Smooth muscle cell (in vitro differentiated cells): Measurements from ENCODE around the gene ZBTB7B. TPM values are rescaled to one million over a fixed set of nuclear protein-coding genes. Genes with fewer than 3 reads are reported as not detected.

ENCODE experiments used
- DNase-seq: peaks from one replicate; lab custom pipeline; 2025; ENCODE audit not compliant: unreplicated experiment; lab: John Stamatoyannopoulos, UW
- H2AFZ ChIP-seq: fragments of 200-600 bp; sonication (generic); 2 replicates; pipeline ENCODE4 v1.6.0; 2016; ENCODE audit warnings: antibody characterized with exemption, low read depth, mild to moderate bottlenecking
- H3F3A ChIP-seq: fragments of 200-600 bp; sonication (generic); 2 replicates; pipeline ENCODE4 v1.6.0; 2017; ENCODE audit warnings: antibody characterized with exemption, low read depth
- H3K27ac ChIP-seq: fragments of 200-600 bp; sonication (generic); 2 replicates; pipeline ENCODE4 v1.5.1; 2016; ENCODE audit warnings: low read depth, mild to moderate bottlenecking
- H3K27me3 ChIP-seq: fragments of 200-600 bp; sonication (generic); 2 replicates; pipeline ENCODE4 v1.6.1; 2016; ENCODE audit warnings: low read depth, mild to moderate bottlenecking
- H3K36me3 ChIP-seq: fragments of 200-600 bp; sonication (generic); 2 replicates; pipeline ENCODE4 v1.5.1; 2016; ENCODE audit warnings: low read depth
- H3K4me1 ChIP-seq: fragments of 200-600 bp; sonication (generic); 2 replicates; pipeline ENCODE4 v1.5.1; 2016; ENCODE audit warnings: low read depth
- H3K4me2 ChIP-seq: fragments of 200-600 bp; sonication (generic); 2 replicates; pipeline ENCODE4 v1.6.0; 2016; ENCODE audit warnings: mild to moderate bottlenecking
- H3K4me3 ChIP-seq: fragments of 200-600 bp; sonication (generic); 2 replicates; pipeline ENCODE4 v1.5.1; 2016; ENCODE audit warnings: mild to moderate bottlenecking
- H3K79me2 ChIP-seq: fragments of 200-600 bp; sonication (generic); 2 replicates; pipeline ENCODE4 v1.6.0; 2016; ENCODE audit warnings: low read depth, mild to moderate bottlenecking
- H3K9ac ChIP-seq: fragments of 200-600 bp; sonication (generic); 2 replicates; pipeline ENCODE4 v1.6.0; 2016; ENCODE audit warnings: low read depth
- H3K9me3 ChIP-seq: fragments of 200-600 bp; sonication (generic); replicated peaks from 2 replicates; pipeline ENCODE4 v1.5.1; 2016; ENCODE audit warnings: low read depth
- H4K20me1 ChIP-seq: fragments of 200-600 bp; sonication (generic); 2 replicates; pipeline ENCODE4 v1.6.0; 2016; ENCODE audit warnings: low read depth
- WGBS: methylation state at CpG from one replicate; pipeline ENCODE4 v1.1.7; 2016; ENCODE audit warnings: low lambda C conversion rate; 5-methylcytosine and 5-hydroxymethylcytosine counted together
- polyA plus RNA-seq: library from polyadenylated mRNA; unstranded; fragments of >200 nt; fragmentation: Nextera tagmentation; extraction: Ambion mirVana; gene quantifications from 2 replicates; pipeline ENCODE4 v1.2.1, GENCODE V29; 2016
- total RNA-seq: library from RNA; depleted of rRNA; stranded (reverse); fragments of >200 nt; gene quantifications from 2 replicates; pipeline ENCODE4 v1.2.3, GENCODE V29; 2014
- TF ChIP-seq, protein P1 (sequence below): fragments of 200-600 bp; sonication (generic); IDR thresholded peaks from 2 replicates; pipeline ENCODE4 v1.5.1; 2017; ENCODE audit warnings: borderline replicate concordance, mild to moderate bottlenecking, antibody characterized with exemption; ENCODE audit not compliant: insufficient read depth, poor library complexity, severe bottlenecking

The ZBTB7B gene
- total and polyA plus RNA-seq, 2 experiments from 2014 or later, result 7.5 to 15.5 TPM

DNA sequence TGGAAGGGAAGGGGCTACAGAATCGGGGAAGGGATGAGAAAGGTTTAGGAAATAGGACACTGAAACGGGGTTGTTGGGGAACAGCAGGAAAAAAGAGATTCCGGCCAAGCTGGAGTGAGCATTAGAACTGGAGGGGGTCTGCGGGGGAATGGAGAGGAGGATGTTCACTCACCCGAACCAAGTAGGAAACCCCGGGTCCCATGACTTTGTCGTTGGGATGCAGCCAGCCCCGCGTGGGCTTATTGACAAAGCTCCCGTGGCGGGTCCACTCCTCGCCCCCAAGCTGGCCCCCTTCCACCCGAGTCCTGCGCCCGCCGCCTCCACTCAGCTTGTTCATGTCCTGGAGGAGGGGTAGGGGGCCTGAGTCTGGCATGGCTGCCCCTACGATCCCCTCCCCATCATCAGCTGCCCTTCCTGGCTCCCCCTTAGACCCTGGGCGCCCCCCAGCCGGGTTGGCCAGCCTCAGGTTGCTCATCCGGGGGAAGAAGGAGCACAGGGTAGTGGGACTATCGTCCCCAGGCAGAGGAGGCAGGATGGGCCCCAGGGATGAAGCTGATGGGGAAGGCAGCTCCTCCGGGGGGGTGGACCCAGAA, 32.6 kb upstream of the ZBTB7B start:
- TF ChIP-seq, protein P1, sequence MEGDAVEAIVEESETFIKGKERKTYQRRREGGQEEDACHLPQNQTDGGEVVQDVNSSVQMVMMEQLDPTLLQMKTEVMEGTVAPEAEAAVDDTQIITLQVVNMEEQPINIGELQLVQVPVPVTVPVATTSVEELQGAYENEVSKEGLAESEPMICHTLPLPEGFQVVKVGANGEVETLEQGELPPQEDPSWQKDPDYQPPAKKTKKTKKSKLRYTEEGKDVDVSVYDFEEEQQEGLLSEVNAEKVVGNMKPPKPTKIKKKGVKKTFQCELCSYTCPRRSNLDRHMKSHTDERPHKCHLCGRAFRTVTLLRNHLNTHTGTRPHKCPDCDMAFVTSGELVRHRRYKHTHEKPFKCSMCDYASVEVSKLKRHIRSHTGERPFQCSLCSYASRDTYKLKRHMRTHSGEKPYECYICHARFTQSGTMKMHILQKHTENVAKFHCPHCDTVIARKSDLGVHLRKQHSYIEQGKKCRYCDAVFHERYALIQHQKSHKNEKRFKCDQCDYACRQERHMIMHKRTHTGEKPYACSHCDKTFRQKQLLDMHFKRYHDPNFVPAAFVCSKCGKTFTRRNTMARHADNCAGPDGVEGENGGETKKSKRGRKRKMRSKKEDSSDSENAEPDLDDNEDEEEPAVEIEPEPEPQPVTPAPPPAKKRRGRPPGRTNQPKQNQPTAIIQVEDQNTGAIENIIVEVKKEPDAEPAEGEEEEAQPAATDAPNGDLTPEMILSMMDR, result no peak
- no peaks in the 10 kb centered on the region for H3K27me3 ChIP-seq
- no peaks in the 10 kb centered on the region for H3K9me3 ChIP-seq
- no peak for DNase-seq
- peak overlapping the region; percentile 73 for H3K9ac ChIP-seq
- peak overlapping the region; percentile 94 for H3K4me2 ChIP-seq
- H3K79me2 ChIP-seq, result peaks cover 43% of the 10 kb centered on the region
- peaks cover 39% of the 10 kb centered on the region for H4K20me1 ChIP-seq
- H3F3A ChIP-seq, result peaks cover 41% of the 10 kb centered on the region
- WGBS, result 15% methylated on average over 15 of the region's 22 CpGs
- peaks cover 46% of the 10 kb centered on the region for H3K4me1 ChIP-seq
- peak overlapping the region; percentile 98 for H3K27ac ChIP-seq
- no peak overlapping the region for H2AFZ ChIP-seq
- peak overlapping the region; percentile 55 for H3K4me3 ChIP-seq
- H3K36me3 ChIP-seq, result no peaks in the 10 kb centered on the region

DNA sequence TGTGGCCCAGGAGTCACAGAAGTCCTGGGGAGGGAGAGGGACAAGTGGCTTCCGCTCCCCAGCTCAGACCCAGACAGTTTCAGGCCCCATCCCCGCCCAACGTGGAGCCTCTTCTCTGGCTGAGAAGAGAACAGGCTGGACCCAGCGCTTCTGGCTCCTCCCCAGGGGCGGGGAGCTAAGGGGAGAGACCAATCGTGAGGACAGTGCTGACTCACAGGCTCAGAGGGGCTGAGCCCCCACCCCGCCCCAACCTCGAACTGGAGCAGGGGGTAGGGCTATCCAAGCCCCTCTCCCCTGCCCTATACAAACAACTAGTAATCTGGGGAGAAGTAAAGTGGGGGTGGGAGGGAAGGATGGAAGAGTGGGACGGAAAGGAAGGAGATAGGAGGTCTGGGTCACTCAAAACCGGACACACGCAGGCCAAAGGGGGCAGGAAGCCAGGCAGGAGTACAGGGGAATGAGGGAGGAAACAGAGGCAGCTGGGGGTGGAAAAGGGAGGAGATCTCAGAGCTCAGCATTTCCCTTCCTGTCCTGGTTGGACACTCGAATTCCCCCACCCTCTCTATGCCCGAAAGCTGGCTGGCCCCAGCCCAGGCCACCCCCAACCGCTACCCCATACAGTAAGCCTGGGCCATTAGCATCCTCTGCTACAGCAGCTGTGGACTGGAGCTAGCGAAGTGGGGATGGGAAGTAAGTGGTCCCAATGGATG, 31.8 kb upstream of the ZBTB7B start, which contains the start of gene SHC1:
Gene SHC1, minus strand, starts transcription at position 117 of the 710 bp plus-strand sequence. CDS start 221 bp downstream, outside the sequence.
- DNase-seq, result peak; percentile 72
- H3K4me1 ChIP-seq, result peaks cover 46% of the 10 kb centered on the region
- no peak within 1 kb of the TSS for H2AFZ ChIP-seq
- H3K27me3 ChIP-seq, result no peaks in the 10 kb centered on the region
- H3K9ac ChIP-seq, result peak within 1 kb of the TSS; percentile 95
- peak within 1 kb of the TSS; percentile 94 for H3K4me2 ChIP-seq
- H3K36me3 ChIP-seq, result no peaks in the 10 kb centered on the region
- TF ChIP-seq, protein P1, result no peak
- H3K4me3 ChIP-seq, result peak within 1 kb of the TSS; percentile 55
- H3F3A ChIP-seq, result peaks cover 42% of the 10 kb centered on the region
- 8% methylated on average over 15 of the region's 15 CpGs for WGBS
- peaks cover 44% of the 10 kb centered on the region for H3K79me2 ChIP-seq
- peak within 1 kb of the TSS; percentile 98 for H3K27ac ChIP-seq
- H3K9me3 ChIP-seq, result no peaks in the 10 kb centered on the region
- peaks cover 35% of the 10 kb centered on the region for H4K20me1 ChIP-seq

DNA sequence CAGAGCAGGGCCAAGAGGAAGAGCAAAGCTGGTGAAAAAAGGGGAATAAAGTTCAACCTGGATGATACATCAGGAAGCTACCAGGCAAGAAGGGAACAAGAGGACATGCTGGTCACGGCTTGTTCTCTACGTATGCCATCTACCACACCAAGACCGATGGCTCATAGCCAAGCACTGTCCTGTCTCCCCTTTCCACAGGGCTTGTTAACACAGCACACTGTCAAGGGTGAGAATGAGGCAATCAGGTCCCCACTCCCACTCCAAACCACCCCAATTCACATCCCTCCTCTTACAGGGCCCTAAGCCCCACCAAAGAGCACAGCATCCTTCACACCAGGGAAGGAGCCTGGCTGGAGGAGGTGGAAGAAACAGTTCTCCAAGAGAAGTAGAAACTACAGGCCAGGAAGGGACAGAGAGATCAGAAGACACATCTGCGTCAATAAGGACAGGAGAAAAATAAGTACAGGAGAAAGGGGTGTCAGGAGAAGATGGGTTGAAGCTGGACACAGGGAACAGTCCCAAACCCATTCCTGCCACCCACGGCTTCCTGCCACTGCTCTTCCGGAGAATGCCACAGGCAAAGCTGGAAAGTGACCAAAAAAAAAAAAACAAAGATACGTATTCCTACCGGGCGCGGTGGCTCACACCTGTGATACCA, 31.1 kb upstream of the ZBTB7B start:
- H3K4me3 ChIP-seq, result peak overlapping the region; percentile 55

More for the DNA sequence above, 31.1 kb upstream of the ZBTB7B start:
- Histone ChIP-seq H3K4me2 (peak overlapping the region; percentile 94), H3K27me3 (no peaks in the 10 kb centered on the region), H3K79me2 (peaks cover 49% of the 10 kb centered on the region), H3F3A (peaks cover 42% of the 10 kb centered on the region), H3K4me1 (peaks cover 53% of the 10 kb centered on the region), H3K9ac (peak overlapping the region; percentile 95), H3K36me3 (no peaks in the 10 kb centered on the region), H2AFZ (no peak overlapping the region), H4K20me1 (peaks cover 32% of the 10 kb centered on the region), H3K9me3 (no peaks in the 10 kb centered on the region), H3K27ac (peak overlapping the region; percentile 98)
- TF ChIP-seq, protein P1, result no peak
- no peak for DNase-seq
- WGBS, result 45% methylated on average over 10 of the region's 10 CpGs
